GM12878 (cell line): ENCODE results near the gene COIL. TPM values are rescaled to one million over a fixed set of nuclear protein-coding genes. Genes with fewer than 3 reads are reported as not detected.

Experiments used
- ASH2L ChIP-seq: fragments of 300-600, 200-600 bp; sonication (generic); IDR thresholded peaks from 2 replicates; pipeline ENCODE4 v1.6.1; 2017; ENCODE audit warnings: low read depth, mild to moderate bottlenecking, borderline replicate concordance
- ATF3 ChIP-seq: IDR thresholded peaks from 2 replicates; pipeline ENCODE4 v1.6.1; 2011; ENCODE audit warnings: low read depth, mild to moderate bottlenecking, low read length, moderate library complexity, borderline replicate concordance; ENCODE audit errors: extremely low read depth
- BMI1 ChIP-seq: fragments of 450-650 bp; IDR thresholded peaks from 2 replicates; pipeline ENCODE4 v1.6.1; 2016; ENCODE audit warnings: mild to moderate bottlenecking, moderate library complexity, borderline replicate concordance
- CBFB ChIP-seq: IDR thresholded peaks from 2 replicates; pipeline ENCODE4 v1.6.1; 2016; ENCODE audit warnings: antibody characterized with exemption, low read depth
- EZH2 ChIP-seq: IDR thresholded peaks from 2 replicates; pipeline ENCODE4 v1.6.1; 2012; ENCODE audit warnings: low read depth, mild to moderate bottlenecking, control low read depth, inconsistent platforms, low read length, borderline replicate concordance; ENCODE audit not compliant: control insufficient read depth
- KDM1A ChIP-seq: fragments of 200-600 bp; sonication (generic); IDR thresholded peaks from 2 replicates; pipeline ENCODE4 v1.6.1; 2016; ENCODE audit warnings: borderline replicate concordance
- NBN ChIP-seq: fragments of 450-650 bp; IDR thresholded peaks from 2 replicates; pipeline ENCODE4 v1.6.1; 2016
- NFYA ChIP-seq: IDR thresholded peaks from 2 replicates; pipeline ENCODE4 v1.6.1; 2011; ENCODE audit warnings: low read depth, mild to moderate bottlenecking, low read length, improper control_type of control experiment, borderline replicate concordance
- NR2F1 ChIP-seq: fragments of 450-650 bp; conservative IDR thresholded peaks from 2 replicates; pipeline ENCODE4 v1.6.1; 2017; ENCODE audit warnings: mild to moderate bottlenecking
- POLR2AphosphoS2 ChIP-seq: IDR thresholded peaks from 2 replicates; pipeline ENCODE4 v1.6.1; 2011; ENCODE audit warnings: low read depth, mild to moderate bottlenecking, low read length, improper control_type of control experiment, moderate library complexity
- RB1 ChIP-seq: fragments of 450-650 bp; formaldehyde crosslinking; IDR thresholded peaks from 2 replicates; pipeline ENCODE4 v1.6.1; 2017; ENCODE audit warnings: mild to moderate bottlenecking, borderline replicate concordance
- RFX5 ChIP-seq: IDR thresholded peaks from 2 replicates; pipeline ENCODE4 v1.6.1; 2011; ENCODE audit warnings: low read depth, low read length, improper control_type of control experiment
- SMAD5 ChIP-seq: IDR thresholded peaks from 2 replicates; pipeline ENCODE4 v1.6.1; 2016; ENCODE audit warnings: antibody characterized with exemption, low read depth
- SREBF1 ChIP-seq: IDR thresholded peaks from 2 replicates; pipeline ENCODE4 v1.6.1; 2012; ENCODE audit warnings: mild to moderate bottlenecking, low read length
- STAT3 ChIP-seq: IDR thresholded peaks from 2 replicates; pipeline ENCODE4 v1.6.1; 2011; ENCODE audit warnings: low read depth, low read length, improper control_type of control experiment
- ZNF384 ChIP-seq: IDR thresholded peaks from 2 replicates; pipeline ENCODE4 v1.6.1; 2012; ENCODE audit warnings: low read depth, mild to moderate bottlenecking, low read length, improper control_type of control experiment, borderline replicate concordance
- ZNF687 ChIP-seq: fragments of 450-650 bp; IDR thresholded peaks from 2 replicates; pipeline ENCODE4 v1.6.1; 2017; ENCODE audit warnings: mild to moderate bottlenecking, moderate library complexity
- polyA plus RNA-seq, 11 experiments: library from polyadenylated mRNA; depleted of rRNA in 4 of 11; unstranded in 6 of 11; stranded (reverse) in 5 of 11; fragments of >200 nt; fragmentation: Nextera tagmentation in 4 of 11; fragmentation: Illumina TruSeq in 1 of 11; extraction: Ambion mirVana in 4 of 11; extraction: Trizol in 1 of 11; gene quantifications; 1 replicate in 1 of 11; 2 replicates in 10 of 11; pipeline versions ENCODE4 v1.2.1 to v1.2.3, GENCODE V29; 2011 to 2016; ENCODE audit warnings: inconsistent platforms in 2 of 11, missing spikeins in 2 of 11, low read depth in 1 of 11
- total RNA-seq, 4 experiments: library from RNA; depleted of rRNA in 3 of 4; stranded (reverse); fragments of >200 nt in 3 of 4; fragmentation: Illumina TruSeq in 1 of 4; extraction: Trizol in 1 of 4; gene quantifications; 2 replicates each; pipeline versions ENCODE4 v1.2.1 to v1.2.3, GENCODE V29; 2013 to 2021
- TF ChIP-seq, protein P1 (sequence below): fragments of 450-650 bp; IDR thresholded peaks from 2 replicates; pipeline ENCODE4 v1.6.1; 2017; ENCODE audit warnings: mild to moderate bottlenecking, low read depth, inconsistent platforms; ENCODE audit not compliant: poor library complexity, severe bottlenecking
- TF ChIP-seq, protein P2 (sequence below): fragments of 150-350 bp; IDR thresholded peaks from 2 replicates; pipeline ENCODE4 v1.6.1; 2016; ENCODE audit warnings: low read depth, low read length

COIL gene
- total and polyA plus RNA-seq, 10 of the 15 experiments (the other 5 are each of a cell fraction or from before 2014, with no cell fraction given): 13.7 to 24.3 (median 17.4) TPM

DNA sequence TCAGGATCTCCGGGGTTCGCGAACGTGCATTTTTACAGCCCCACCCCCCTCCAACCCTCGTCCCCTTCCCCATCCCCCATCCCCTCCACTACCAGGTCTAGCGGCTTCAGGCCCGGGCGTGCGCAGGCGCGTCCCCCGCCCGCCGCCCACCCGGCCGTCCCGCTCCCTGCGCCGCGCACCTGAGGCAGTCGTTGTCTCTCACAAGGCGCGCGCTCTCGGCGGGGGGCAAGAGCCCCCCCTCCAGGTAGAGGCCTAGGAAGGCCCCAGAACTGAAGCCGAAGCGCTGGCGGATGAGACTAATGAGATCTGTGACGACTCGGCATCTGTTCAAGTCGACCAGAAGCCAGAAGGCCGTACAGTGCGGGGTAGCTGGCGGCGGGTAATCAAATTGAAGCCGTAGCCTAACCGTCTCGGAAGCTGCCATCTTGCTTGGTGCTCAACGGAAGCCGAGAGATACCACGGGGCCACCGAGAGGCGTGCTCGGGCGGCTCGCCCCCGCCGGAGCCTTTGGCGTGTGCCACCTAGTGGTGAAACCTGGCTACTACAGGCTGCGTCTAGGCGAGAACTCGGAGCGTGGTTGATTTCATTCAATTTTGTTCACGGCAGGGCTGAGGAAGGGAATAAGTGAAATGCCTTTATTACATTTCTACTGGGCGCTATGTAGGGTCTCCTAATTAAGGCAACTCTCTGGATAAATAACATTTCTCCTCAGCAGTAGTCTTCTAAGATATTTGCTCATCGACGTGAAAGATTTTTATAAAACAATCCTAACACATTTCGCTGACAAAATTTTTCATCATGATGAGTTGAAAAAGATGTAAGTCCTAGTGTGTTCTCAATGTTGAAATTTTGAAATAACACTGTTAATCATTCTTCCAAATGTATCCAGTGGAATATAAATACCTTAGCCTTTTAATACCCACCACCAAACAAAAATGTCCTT, at the start of gene COIL (continued):
- TF ChIP-seq ZNF687 (no peak), SREBF1 (no peak), ZNF384 (no peak), POLR2AphosphoS2 (0 out of 2 replicates have a peak, but pooled peaks have one; percentile 39), CBFB (peak; percentile 83), STAT3 (no peak), NFYA (no peak), ATF3 (no peak), BMI1 (no peak), SMAD5 (no peak), NBN (peak; percentile 90), ASH2L (no peak), EZH2 (no peak), NR2F1 (no peak; the same call in 1 of the 2 replicates), RFX5 (0 out of 2 replicates have a peak, but pooled peaks have one; percentile 19), KDM1A (no peak), RB1 (peak; percentile 70; the same call in 1 of the 2 replicates)
- TF ChIP-seq, protein P1, sequence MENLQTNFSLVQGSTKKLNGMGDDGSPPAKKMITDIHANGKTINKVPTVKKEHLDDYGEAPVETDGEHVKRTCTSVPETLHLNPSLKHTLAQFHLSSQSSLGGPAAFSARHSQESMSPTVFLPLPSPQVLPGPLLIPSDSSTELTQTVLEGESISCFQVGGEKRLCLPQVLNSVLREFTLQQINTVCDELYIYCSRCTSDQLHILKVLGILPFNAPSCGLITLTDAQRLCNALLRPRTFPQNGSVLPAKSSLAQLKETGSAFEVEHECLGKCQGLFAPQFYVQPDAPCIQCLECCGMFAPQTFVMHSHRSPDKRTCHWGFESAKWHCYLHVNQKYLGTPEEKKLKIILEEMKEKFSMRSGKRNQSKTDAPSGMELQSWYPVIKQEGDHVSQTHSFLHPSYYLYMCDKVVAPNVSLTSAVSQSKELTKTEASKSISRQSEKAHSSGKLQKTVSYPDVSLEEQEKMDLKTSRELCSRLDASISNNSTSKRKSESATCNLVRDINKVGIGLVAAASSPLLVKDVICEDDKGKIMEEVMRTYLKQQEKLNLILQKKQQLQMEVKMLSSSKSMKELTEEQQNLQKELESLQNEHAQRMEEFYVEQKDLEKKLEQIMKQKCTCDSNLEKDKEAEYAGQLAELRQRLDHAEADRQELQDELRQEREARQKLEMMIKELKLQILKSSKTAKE: peak; percentile 29
- TF ChIP-seq, protein P2, sequence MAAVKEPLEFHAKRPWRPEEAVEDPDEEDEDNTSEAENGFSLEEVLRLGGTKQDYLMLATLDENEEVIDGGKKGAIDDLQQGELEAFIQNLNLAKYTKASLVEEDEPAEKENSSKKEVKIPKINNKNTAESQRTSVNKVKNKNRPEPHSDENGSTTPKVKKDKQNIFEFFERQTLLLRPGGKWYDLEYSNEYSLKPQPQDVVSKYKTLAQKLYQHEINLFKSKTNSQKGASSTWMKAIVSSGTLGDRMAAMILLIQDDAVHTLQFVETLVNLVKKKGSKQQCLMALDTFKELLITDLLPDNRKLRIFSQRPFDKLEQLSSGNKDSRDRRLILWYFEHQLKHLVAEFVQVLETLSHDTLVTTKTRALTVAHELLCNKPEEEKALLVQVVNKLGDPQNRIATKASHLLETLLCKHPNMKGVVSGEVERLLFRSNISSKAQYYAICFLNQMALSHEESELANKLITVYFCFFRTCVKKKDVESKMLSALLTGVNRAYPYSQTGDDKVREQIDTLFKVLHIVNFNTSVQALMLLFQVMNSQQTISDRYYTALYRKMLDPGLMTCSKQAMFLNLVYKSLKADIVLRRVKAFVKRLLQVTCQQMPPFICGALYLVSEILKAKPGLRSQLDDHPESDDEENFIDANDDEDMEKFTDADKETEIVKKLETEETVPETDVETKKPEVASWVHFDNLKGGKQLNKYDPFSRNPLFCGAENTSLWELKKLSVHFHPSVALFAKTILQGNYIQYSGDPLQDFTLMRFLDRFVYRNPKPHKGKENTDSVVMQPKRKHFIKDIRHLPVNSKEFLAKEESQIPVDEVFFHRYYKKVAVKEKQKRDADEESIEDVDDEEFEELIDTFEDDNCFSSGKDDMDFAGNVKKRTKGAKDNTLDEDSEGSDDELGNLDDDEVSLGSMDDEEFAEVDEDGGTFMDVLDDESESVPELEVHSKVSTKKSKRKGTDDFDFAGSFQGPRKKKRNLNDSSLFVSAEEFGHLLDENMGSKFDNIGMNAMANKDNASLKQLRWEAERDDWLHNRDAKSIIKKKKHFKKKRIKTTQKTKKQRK: no peak
